ENCODE data around the gene CCDC63.

CCDC63 gene

GRCh38 chr12:110906516-110906915 lies 59.7 kb downstream of the CCDC63 start:
- peak; percentile 82 for DNase-seq (ENCODE audit: low read depth)
- no peak overlapping the region; the same call in 1 of the 2 replicates for H3K4me3 ChIP-seq (ENCODE audit: low read depth, low read length)
- TF ChIP-seq CTCF (IDR thresholded peaks at IDR 0.05; ENCODE audit: insufficient read depth, low read depth, low read length, missing control alignments), result no peak

GRCh38 chr12:110906985-110907384 lies 60.2 kb downstream of the CCDC63 start:
- DNase-seq (ENCODE audit: low read depth), result no peak
- TF ChIP-seq CTCF (IDR thresholded peaks at IDR 0.05; ENCODE audit: insufficient read depth, low read depth, low read length, missing control alignments), result no peak
- H3K4me3 ChIP-seq (ENCODE audit: low read depth, low read length), result no peak overlapping the region

- H3K4me3 ChIP-seq (ENCODE audit: low read depth, low read length), result no peak overlapping the region
- no peak for DNase-seq (ENCODE audit: low read depth)
- no peak for TF ChIP-seq CTCF (IDR thresholded peaks at IDR 0.05; ENCODE audit: insufficient read depth, low read depth, low read length, missing control alignments)
These were observed 60.8 kb downstream of the CCDC63 start for GRCh38 chr12:110907583-110907982.

- no peak for TF ChIP-seq CTCF (IDR thresholded peaks at IDR 0.05; ENCODE audit: insufficient read depth, low read depth, low read length, missing control alignments)
- no peak overlapping the region for H3K4me3 ChIP-seq (ENCODE audit: low read depth, low read length)
- DNase-seq (ENCODE audit: low read depth), result no peak
These were observed 61.8 kb downstream of the CCDC63 start for GRCh38 chr12:110908377-110909152.

GRCh38 chr12:110912263-110912662 lies 65.5 kb downstream of the CCDC63 start:
- H3K4me3 ChIP-seq (ENCODE audit: low read depth, low read length), result no peak overlapping the region
- TF ChIP-seq CTCF (IDR thresholded peaks at IDR 0.05; ENCODE audit: insufficient read depth, low read depth, low read length, missing control alignments), result no peak
- no peak for DNase-seq (ENCODE audit: low read depth)

- H3K4me3 ChIP-seq (ENCODE audit: low read depth, low read length), result peak overlapping the region; percentile 26
- no peak for TF ChIP-seq CTCF (IDR thresholded peaks at IDR 0.05; ENCODE audit: insufficient read depth, low read depth, low read length, missing control alignments)
- DNase-seq (ENCODE audit: low read depth), result peak; percentile 95
These were observed 66.6 kb downstream of the CCDC63 start for GRCh38 chr12:110913119-110914056.
